GM12801 (cell line): Measurements from ENCODE around the gene IGFBP2.

Experiments
- CTCF ChIP-seq: IDR thresholded peaks from one replicate; pipeline ENCODE4 v1.5.1; 2011; ENCODE audit warnings: control low read depth; ENCODE audit not compliant: insufficient read length; ENCODE audit errors: extremely low read depth

The IGFBP2 gene

GRCh38 chr2:216690456-216690852 lies 57.2 kb downstream of the IGFBP2 start:
- TF ChIP-seq CTCF = no peak

- TF ChIP-seq CTCF = no peak
Measured at GRCh38 chr2:216690853-216691741, 57.9 kb downstream of the IGFBP2 start.

GRCh38 chr2:216692636-216693413 lies 59.6 kb downstream of the IGFBP2 start:
- TF ChIP-seq CTCF = no peak

- no peak for TF ChIP-seq CTCF
Measured at GRCh38 chr2:216693414-216694080, 60.3 kb downstream of the IGFBP2 start.

GRCh38 chr2:216694082-216694825 lies 61.0 kb downstream of the IGFBP2 start:
- no peak for TF ChIP-seq CTCF

- no peak for TF ChIP-seq CTCF
Measured at GRCh38 chr2:216694826-216695217, 61.6 kb downstream of the IGFBP2 start.
